GM10248 (cell line): Measurements from ENCODE around the gene WEE1.
A peak's percentile ranks its signal among the peaks of the same experiment; 100 is the strongest.

Experiments
- CTCF ChIA-PET: fragments of 300-600 bp; sonication (Branson Sonifier 250); formaldehyde crosslinking; extraction: SDS; loops from one replicate; lab custom pipeline; 2021; ENCODE audit warnings: antibody characterized with exemption; lab: Yijun Ruan, JAX
- POLR2A ChIA-PET: fragments of 350-650 bp; sonication (Branson Sonifier 250); formaldehyde crosslinking; extraction: SDS; loops from one replicate; lab custom pipeline; 2020; ENCODE audit warnings: antibody characterized with exemption; lab: Yijun Ruan, JAX
- DNase-seq: peaks from one replicate; pipeline ENCODE4 v3.0.0; 2012; ENCODE audit errors: extremely low spot score
- CTCF ChIP-seq: IDR thresholded peaks from 2 replicates; pipeline ENCODE4 v1.5.1; 2012; ENCODE audit warnings: mild to moderate bottlenecking, low read depth; ENCODE audit errors: extremely low read depth, missing control alignments, control extremely low read depth

Gene WEE1

DNA sequence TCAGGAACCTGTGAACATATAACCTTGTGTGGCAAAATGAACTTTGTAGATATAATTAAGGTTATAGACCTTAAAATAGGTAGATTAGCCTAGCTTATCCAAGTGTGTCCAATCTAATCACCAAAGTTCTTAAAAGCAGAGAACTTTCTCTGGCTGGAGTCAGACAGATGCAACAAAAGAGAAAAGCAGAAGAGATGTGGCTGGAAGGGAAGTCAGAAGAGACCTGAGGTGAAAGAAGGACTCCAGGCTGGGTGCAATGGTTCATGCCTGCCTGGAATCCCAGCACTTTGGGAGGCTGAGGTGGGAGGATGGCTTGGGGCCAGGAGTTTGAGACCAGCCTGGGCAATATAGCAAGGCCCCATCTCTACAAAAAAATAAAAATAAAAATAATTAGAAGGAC is 51.0 kb downstream of the WEE1 start:
- no peak for DNase-seq
- no peak for TF ChIP-seq CTCF
- ChIA-PET POLR2A (no interaction called here), CTCF (interaction anchor here (1.2 to 4.5 kb wide), 7 partner anchors 9 to 133 kb away, joined by 3 to 23 read pairs (median 4); no protein-coding TSS in a partner anchor)

GRCh38 chr11:9625162-9625561 is 51.7 kb downstream of the WEE1 start:
- POLR2A ChIA-PET = no interaction called here
- no peak for TF ChIP-seq CTCF
- DNase-seq = no peak
- CTCF ChIA-PET = interaction anchor here (1.2 to 4.5 kb wide), 7 partner anchors 8 to 133 kb away, joined by 3 to 23 read pairs (median 4); no protein-coding TSS in a partner anchor

DNA sequence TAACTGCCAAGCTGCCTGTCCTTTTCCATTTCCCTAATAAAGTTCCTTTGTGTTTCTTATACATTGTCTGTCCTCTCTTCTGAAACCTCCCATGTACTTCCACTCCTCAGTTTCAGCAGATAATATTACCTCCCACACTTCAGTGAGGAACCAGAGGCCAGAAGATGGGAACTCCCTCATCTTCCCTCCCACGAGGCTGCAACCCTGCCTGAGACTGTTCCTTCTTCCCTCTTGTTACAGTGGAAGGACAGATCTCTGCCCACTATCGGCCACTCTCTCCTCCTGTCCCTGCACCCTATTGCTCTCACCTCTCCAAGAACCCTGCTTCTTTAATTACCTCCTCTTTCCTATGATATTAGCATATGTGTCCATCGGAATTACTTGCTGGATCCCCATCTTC is 52.3 kb downstream of the WEE1 start:
- ChIA-PET CTCF (interaction anchor here (1.5 to 4.5 kb wide), 2 partner anchors 12 to 13 kb away, joined by 4 to 23 read pairs; no protein-coding TSS in a partner anchor), POLR2A (no interaction called here)
- no peak for DNase-seq
- TF ChIP-seq CTCF = no peak

DNA sequence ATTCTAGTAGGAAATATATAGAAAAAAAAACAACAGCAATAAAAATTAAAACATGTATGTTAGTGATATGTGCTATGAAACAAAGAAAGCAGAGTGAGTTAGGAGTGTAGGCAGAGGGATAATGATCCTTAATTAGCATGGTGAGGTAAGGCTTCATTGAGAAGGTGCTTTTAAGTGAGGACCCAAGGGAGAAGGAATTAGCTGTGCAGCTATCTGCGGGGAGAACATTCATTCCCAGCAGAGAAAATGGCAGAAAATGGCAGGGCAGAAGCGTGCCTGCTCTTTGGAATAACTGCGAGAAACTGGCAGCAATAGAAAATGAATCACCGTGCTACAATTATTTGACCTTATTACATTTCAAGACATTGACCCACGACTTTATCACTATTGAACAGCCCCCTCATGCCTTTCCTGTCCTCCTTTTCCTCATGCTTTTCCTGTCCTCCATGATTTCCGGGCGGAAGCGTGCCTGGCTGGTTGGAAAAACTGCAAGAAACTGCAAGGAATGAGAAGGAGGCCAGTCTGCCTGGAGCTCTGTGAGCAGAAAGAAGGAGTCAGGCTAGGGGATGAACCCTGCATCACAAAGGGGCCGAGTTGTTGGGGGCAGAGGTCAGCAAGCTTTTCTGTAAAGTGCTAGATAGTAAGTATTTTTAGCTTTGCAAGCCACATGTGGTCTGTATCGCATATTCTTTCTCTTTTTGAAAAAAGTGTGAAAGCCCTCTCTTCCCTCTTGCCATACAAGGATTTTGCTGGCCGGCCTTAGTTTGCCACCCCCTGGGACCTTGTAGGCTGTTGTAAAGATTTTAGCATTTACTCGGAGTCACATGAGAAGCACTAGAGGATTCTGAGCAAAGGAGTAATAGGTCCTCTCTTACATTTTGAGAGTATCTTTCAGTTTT is 53.3 kb downstream of the WEE1 start:
- POLR2A ChIA-PET = no interaction called here
- TF ChIP-seq CTCF = no peak
- CTCF ChIA-PET = interaction anchor here (1.6 kb wide), 1 partner anchor 13 kb away, joined by 7 read pairs; no protein-coding TSS in a partner anchor
- no peak for DNase-seq

- CTCF ChIA-PET = interaction anchor here (0.6 to 1.8 kb wide), 13 partner anchors 9 to 131 kb away, joined by 3 to 18 read pairs (median 4); no protein-coding TSS in a partner anchor
- DNase-seq = peak; percentile 48
- POLR2A ChIA-PET = no interaction called here
- TF ChIP-seq CTCF = no peak
Measured at GRCh38 chr11:9629064-9629463, 55.6 kb downstream of the WEE1 start.

DNA sequence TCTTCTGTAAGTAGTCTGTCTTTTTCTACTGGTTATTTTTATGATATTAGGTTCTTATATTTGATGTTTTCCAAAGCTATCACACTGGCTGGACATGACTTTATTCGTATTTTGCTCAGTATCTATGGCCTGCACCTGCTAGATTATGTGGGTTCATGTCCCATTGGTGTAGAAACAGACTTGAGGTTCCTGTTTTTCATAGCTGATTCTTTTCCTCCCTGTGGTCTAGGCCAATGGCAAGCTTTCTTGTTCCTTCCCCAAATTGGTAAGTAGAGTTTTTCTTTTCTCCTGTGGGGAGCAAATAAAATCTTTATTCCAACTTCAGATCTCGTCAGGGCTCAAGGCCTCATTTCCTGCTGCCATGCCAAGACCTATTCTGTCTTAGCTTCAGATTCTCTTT is 60.2 kb downstream of the WEE1 start:
- CTCF ChIA-PET = interaction anchor here (0.9 to 1.4 kb wide), 4 partner anchors 9 to 46 kb away, joined by 3 to 5 read pairs (median 4); no protein-coding TSS in a partner anchor
- no peak for DNase-seq
- no peak for TF ChIP-seq CTCF
- POLR2A ChIA-PET = no interaction called here
